Ovary (tissue), 9 donors: ENCODE measurements around the gene KCNH6. TPM values are rescaled to one million over a fixed set of nuclear protein-coding genes. Genes with fewer than 3 reads are reported as not detected.

Experiments
- DNase-seq, 5 donors: peaks; one replicate each; pipeline ENCODE4 v3.0.0-alpha.2; 2019 to 2020
- H3K27ac ChIP-seq, 2 donors: fragments of 200-600 bp; one replicate each; pipeline versions ENCODE4 v1.5.1 to v1.8.0; 2019 to 2022
- H3K27me3 ChIP-seq: fragments of 200-600 bp; one replicate; pipeline ENCODE4 v1.8.0; 2022
- H3K36me3 ChIP-seq: fragments of 200-600 bp; sonication (generic); one replicate; pipeline ENCODE4 v1.5.1; 2019
- H3K4me1 ChIP-seq: one replicate; pipeline ENCODE4 v1.8.1; 2013; ENCODE audit warnings: mild to moderate bottlenecking, moderate library complexity; ENCODE audit not compliant: insufficient read depth
- H3K4me3 ChIP-seq: fragments of 200-600 bp; sonication (generic); one replicate; pipeline ENCODE4 v1.5.1; 2017
- H3K9me3 ChIP-seq, 2 donors: fragments of 200-600 bp in 1 of 2; sonication (generic) in 1 of 2; one replicate each; pipeline versions ENCODE4 v1.5.1 to v1.8.1; 2013 to 2019; ENCODE audit warnings: mild to moderate bottlenecking in 1 of 2, moderate library complexity in 1 of 2
- EP300 ChIP-seq: sonication (generic); formaldehyde crosslinking; IDR thresholded peaks from one replicate; pipeline ENCODE4 v1.6.1; 2017; ENCODE audit warnings: antibody characterized with exemption
- POLR2A ChIP-seq: fragments of 450-650 bp; IDR thresholded peaks from one replicate; pipeline ENCODE4 v1.6.1; 2017; ENCODE audit warnings: antibody characterized with exemption, mild to moderate bottlenecking, moderate library complexity
- WGBS, 3 donors: extraction: QIAGEN DNeasy Blood & Tissue Kit in 1 of 3; methylation state at CpG; one replicate each; pipeline versions ENCODE4 v1.1.5 to v1.1.7; 2013 to 2017; 5-methylcytosine and 5-hydroxymethylcytosine counted together
- intact Hi-C, 4 donors: fragments of 100-400 bp; cut with DNase I; formaldehyde crosslinking; loops; one replicate each; pipeline versions ENCODE4 v1.11.0 to v1.15.1; 2022 to 2023
- polyA plus RNA-seq, 2 donors: library from polyadenylated mRNA; stranded (reverse); fragments of 200-250 nt in 1 of 2; fragments of 350-450 nt in 1 of 2; fragmentation: Illumina TruSeq in 1 of 2; extraction: RNeasy Lipid Tissue Mini Kit (QIAGEN cat#74804) in 1 of 2; gene quantifications; one replicate each; pipeline ENCODE4 v1.2.3, GENCODE V29; 2013 to 2014
- total RNA-seq, 7 donors: library from RNA; depleted of rRNA in 2 of 7; stranded (reverse); fragments of >200 nt in 2 of 7; fragmentation: NEBNext Ultra II Directional in 3 of 7; extraction: Animal tissue kit (Norgen Biotek cat#: 25700) in 3 of 7; gene quantifications; one replicate each; pipeline versions ENCODE4 v1.1.0 to v1.2.4, GENCODE V29; 2016 to 2023
- TF ChIP-seq, protein P1 (sequence below), 3 donors: fragments of 450-650 bp in 2 of 3; fragments of 200-600 bp in 1 of 3; IDR thresholded peaks; one replicate each; pipeline versions ENCODE4 v1.5.1 to v1.8.0; 2016 to 2022; ENCODE audit warnings: antibody characterized with exemption in 3 of 3, mild to moderate bottlenecking in 1 of 3
- donor health status: DM: no; HTN: no; CAD: no; lungs with moderate emphysema.
- donor health status: DM: no; HTN: no; CAD: no.
- donor health status: Bipolar disorder and iron deficiency.
- donor health status: DM: yes; HTN: yes; CAD: no.
- donor health status: DM: no; HTN: no; CAD: no.
- donor health status: DM: yes; HTN: yes; CAD: no.

Gene KCNH6
- total and polyA plus RNA-seq, 9 donors = 0.36 TPM; not detected in 8

- Histone ChIP-seq H3K27me3 (no peaks in the 10 kb centered on the region), H3K4me1 (no peaks in the 10 kb centered on the region), H3K36me3 (no peaks in the 10 kb centered on the region), H3K9me3 (no peaks in the 10 kb centered on the region), H3K4me3 (no peak overlapping the region), H3K27ac (no peak overlapping the region)
- WGBS, 3 donors = 94 to 95% (median 94%) methylated on average over 10 to 16 of the region's 16 CpGs
- intact Hi-C loops = no loop called here
- TF ChIP-seq EP300 = no peak
- DNase-seq = no peak
These were observed 39.2 kb upstream of the KCNH6 start for GRCh38 chr17:63483655-63484575.

DNA sequence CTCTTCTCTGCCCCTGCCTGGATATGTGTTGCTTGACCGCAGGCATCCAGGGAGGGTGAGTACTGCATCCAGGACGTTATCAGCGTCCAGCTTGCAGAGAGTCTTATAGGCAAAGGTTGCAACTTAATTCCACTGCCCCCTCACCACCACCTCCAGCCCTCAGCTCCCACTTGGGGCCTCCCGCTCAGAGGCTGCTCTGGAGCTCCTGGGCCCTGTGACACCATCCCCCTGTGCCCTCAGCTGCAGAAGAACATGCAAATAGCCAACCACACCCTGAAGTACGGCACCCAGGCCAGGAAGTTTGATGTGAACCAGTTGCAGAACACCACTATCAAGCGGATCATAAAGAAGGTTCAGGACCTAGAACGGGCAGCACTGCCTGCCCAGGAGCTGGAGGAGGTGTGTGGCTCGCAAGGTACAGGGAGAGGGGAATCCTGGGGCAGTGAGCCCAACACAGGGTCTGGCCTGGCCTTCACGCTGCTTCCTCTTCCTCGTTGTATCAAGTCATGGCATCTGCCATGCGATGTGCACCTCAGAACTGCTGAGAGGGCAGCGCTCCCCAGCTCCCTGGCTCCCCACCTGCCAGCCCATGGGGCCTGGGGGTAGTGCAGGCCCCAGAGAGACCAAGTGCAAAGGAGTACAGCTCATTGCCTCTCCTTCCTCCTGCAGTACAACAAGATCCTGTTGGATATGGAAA, 36.7 kb upstream of the KCNH6 start:
- H3K4me3 ChIP-seq = no peak overlapping the region
- TF ChIP-seq, protein P1, sequence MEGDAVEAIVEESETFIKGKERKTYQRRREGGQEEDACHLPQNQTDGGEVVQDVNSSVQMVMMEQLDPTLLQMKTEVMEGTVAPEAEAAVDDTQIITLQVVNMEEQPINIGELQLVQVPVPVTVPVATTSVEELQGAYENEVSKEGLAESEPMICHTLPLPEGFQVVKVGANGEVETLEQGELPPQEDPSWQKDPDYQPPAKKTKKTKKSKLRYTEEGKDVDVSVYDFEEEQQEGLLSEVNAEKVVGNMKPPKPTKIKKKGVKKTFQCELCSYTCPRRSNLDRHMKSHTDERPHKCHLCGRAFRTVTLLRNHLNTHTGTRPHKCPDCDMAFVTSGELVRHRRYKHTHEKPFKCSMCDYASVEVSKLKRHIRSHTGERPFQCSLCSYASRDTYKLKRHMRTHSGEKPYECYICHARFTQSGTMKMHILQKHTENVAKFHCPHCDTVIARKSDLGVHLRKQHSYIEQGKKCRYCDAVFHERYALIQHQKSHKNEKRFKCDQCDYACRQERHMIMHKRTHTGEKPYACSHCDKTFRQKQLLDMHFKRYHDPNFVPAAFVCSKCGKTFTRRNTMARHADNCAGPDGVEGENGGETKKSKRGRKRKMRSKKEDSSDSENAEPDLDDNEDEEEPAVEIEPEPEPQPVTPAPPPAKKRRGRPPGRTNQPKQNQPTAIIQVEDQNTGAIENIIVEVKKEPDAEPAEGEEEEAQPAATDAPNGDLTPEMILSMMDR (IDR thresholded peaks at IDR 0.05) = no peak
- TF ChIP-seq POLR2A (no peak), EP300 (no peak)
- H3K36me3 ChIP-seq = no peaks in the 10 kb centered on the region
- H3K9me3 ChIP-seq = no peaks in the 10 kb centered on the region
- WGBS, 3 donors = 64 to 77% (median 75%) methylated on average over 12 of the region's 12 CpGs
- no peak for DNase-seq
- H3K27ac ChIP-seq = no peak overlapping the region
- no peaks in the 10 kb centered on the region for H3K4me1 ChIP-seq
- H3K27me3 ChIP-seq = no peaks in the 10 kb centered on the region
- intact Hi-C loops = no loop called here

DNA sequence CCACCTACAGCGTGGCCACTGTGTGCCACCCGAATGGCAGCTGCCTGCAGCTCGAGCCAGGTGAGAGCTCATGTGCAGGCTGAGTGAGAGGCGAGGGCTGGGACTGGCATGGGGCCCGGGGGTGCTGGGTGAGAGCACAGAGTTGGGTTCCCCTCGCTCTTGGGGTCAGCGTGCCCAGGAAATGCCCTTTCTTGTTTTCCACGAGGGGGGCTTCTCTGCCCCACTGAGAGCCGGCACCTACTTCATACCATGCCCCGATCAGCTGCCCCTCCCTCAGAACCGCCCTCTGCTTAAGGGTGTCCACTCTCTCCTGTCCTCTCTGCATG, 36.2 kb upstream of the KCNH6 start:
- H3K36me3 ChIP-seq = no peaks in the 10 kb centered on the region
- DNase-seq = no peak
- no peaks in the 10 kb centered on the region for H3K4me1 ChIP-seq
- H3K27me3 ChIP-seq = no peaks in the 10 kb centered on the region
- intact Hi-C loops = no loop called here
- TF ChIP-seq POLR2A (no peak), EP300 (no peak)
- TF ChIP-seq, protein P1 (IDR thresholded peaks at IDR 0.05) = no peak
- H3K27ac ChIP-seq = no peak overlapping the region
- no peaks in the 10 kb centered on the region for H3K9me3 ChIP-seq
- WGBS, 3 donors = 84 to 91% (median 85%) methylated on average over 7 to 11 of the region's 11 CpGs
- H3K4me3 ChIP-seq = no peak overlapping the region

GRCh38 chr17:63488851-63489250, 34.3 kb upstream of the KCNH6 start:
- no peak for DNase-seq
- TF ChIP-seq, protein P1 (IDR thresholded peaks at IDR 0.05) = no peak
- TF ChIP-seq POLR2A = no peak
- no peak for TF ChIP-seq EP300
- WGBS, 3 donors = 95 to 100% (median 95%) methylated on average over 5 to 10 of the region's 10 CpGs
- Histone ChIP-seq H3K4me1 (no peaks in the 10 kb centered on the region), H3K27me3 (no peaks in the 10 kb centered on the region), H3K9me3 (no peaks in the 10 kb centered on the region), H3K4me3 (no peak overlapping the region), H3K27ac (no peak overlapping the region), H3K36me3 (no peaks in the 10 kb centered on the region)
- intact Hi-C loops = no loop called here

DNA sequence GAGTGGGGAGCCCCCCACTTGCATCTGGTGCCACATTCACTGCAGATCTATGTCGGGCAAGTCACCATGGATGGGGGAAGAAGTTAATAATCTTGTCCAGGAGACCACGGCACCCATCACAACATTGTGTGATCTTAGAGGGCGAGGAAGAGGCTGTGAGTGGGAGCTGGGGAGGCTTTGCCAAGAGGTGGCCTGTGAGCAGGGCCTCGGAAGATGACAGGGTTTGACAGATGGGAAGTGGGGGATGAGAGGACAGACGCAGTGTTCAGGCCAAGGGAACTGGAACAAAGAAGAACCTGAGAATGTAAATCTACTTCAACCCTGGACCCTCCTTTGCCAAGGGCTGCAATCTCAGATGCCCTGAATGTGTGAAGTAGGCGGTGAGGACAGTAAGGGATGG, 33.9 kb upstream of the KCNH6 start:
- no peaks in the 10 kb centered on the region for H3K9me3 ChIP-seq
- no peak for DNase-seq
- H3K4me1 ChIP-seq = no peaks in the 10 kb centered on the region
- no peak overlapping the region for H3K27ac ChIP-seq
- TF ChIP-seq EP300 (no peak), POLR2A (no peak)
- TF ChIP-seq, protein P1 (IDR thresholded peaks at IDR 0.05) = no peak
- WGBS, 3 donors = 74 to 83% (median 82%) methylated on average over 6 of the region's 6 CpGs
- H3K36me3 ChIP-seq = no peaks in the 10 kb centered on the region
- H3K27me3 ChIP-seq = no peaks in the 10 kb centered on the region
- intact Hi-C loops = no loop called here
- no peak overlapping the region for H3K4me3 ChIP-seq
